Hematopoietic multipotent progenitor cell treated with erythropoietin and hydrocortisone succinate and interleukin-3 and kit ligand, for 15 days (in vitro differentiated cells): ENCODE data around the gene WDR20.
"Not testable (repeated sequence)": the region's sequence is repeated elsewhere in the genome, so short reads cannot be mapped to it uniquely, and the experiment has no call there.

Experiments
- DNase-seq: peaks from one replicate; pipeline ENCODE4 v3.0.0-alpha.2; 2015; ENCODE audit warnings: low spot score

WDR20 gene

GRCh38 chr14:102171173-102172020 is 31.7 kb downstream of the WDR20 start:
- no peak for DNase-seq

- DNase-seq = not testable (repeated sequence)
Observed at GRCh38 chr14:102172021-102172272, 32.2 kb downstream of the WDR20 start.

DNA sequence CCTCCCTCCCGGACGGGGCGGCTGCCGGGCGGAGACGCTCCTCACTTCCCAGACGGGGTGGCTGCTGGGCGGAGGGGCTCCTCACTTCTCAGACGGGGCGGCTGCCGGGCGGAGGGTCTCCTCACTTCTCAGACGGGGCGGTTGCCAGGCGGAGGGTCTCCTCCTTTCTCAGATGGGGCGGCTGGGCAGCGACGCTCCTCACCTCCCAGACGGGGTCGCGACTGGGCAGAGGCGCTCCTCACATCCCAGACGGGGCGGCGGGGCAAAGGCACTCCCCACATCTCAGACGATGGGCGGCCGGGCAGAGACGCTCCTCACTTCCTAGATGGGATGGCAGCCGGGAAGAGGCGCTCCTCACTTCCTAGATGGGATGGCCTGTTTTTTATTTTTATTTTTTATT is 33.0 kb downstream of the WDR20 start:
- DNase-seq = not testable (repeated sequence)

DNA sequence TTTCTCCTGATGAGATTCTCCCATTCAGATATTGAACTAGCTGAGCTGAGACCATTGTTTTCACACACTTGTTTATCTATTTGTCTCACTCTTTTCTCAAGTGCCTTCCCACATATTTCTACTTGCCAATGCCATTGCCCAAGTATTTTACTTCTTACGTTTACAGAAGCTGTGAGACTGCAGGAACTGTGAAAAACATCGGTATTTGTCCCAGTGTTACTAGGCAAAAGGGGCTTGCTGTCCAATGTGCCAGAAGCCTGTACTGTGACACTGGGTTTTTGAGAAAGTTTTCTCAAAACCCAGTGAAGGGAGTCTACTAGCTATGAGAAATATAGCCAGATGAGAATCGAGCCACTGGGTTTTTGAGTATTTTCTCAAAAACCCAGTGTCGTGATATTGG is 37.5 kb downstream of the WDR20 start:
- no peak for DNase-seq

DNA sequence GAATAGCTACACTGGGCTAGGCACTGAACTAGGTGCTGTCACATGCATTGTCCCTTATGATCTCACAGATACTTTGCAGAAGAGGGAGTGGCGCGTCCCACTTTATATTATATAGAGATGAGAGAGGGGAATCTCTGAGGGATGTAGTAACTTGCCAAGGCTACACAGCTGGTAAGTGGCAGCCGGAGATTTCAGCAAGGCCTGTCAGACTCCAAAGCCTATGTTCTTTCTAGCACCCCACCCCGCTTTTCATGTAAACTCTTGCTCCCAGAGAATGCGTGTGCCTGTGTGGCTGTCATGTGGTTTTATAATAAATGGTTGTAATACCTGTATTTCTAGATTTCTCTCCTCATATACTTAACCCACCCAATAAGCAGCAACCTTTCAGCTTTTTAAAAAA is 39.1 kb downstream of the WDR20 start:
- no peak for DNase-seq

- DNase-seq = no peak
Observed at GRCh38 chr14:102180248-102180998, 40.7 kb downstream of the WDR20 start.

DNA sequence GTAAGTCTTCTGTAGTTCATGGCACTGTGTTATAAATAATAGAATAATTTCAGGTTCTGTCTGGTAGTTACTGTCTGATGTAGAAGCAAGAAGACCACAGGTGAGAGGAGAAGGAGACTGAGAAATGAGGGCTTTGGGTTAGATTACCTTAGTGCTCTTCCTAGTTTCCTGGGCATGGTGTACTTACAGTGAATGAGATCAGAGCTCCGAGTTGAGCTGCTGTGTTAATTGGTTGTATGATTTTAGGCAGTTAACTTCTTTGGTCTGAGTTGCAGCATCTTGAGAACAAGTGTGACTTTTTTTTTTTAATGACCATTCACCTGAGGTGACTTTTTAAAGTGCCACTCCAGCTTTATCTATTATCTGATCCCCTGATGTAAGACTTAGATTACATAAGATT is 41.5 kb downstream of the WDR20 start:
- DNase-seq = no peak

GRCh38 chr14:102182190-102182589 is 42.5 kb downstream of the WDR20 start:
- no peak for DNase-seq

DNA sequence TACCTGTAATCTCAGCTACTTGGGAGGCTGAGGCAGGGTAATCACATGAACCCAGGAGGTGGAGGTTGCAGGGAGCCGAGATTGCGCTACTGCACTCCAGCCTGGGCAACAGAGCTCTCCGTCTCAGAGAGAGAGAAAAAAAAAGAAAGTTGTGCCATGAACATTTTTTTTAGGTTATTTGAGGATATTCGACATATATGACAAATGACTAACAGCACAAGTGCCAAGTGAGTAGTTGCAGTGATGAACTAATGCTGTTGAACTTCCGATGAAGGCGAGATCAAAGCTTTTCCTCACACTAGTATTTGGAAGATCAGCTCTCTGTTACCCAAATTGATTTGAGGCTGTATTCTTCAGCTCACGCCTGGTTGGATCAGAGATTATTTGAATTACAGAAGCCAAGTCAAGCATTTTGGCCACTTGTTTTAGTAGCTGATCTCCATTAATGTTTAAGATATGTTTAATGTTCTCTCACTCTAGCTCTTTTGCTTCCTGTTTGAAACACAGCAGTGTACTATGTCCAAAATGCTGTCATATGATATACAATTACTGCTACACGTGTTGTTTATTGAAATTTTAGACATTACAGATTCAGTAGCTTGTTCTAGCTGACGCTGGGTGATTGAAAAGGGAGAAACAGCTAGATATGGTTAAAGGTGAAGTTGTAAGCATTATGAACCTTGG is 43.4 kb downstream of the WDR20 start:
- no peak for DNase-seq

GRCh38 chr14:102183886-102184285 is 44.2 kb downstream of the WDR20 start:
- DNase-seq = no peak

GRCh38 chr14:102184316-102185035 is 44.8 kb downstream of the WDR20 start:
- no peak for DNase-seq

DNA sequence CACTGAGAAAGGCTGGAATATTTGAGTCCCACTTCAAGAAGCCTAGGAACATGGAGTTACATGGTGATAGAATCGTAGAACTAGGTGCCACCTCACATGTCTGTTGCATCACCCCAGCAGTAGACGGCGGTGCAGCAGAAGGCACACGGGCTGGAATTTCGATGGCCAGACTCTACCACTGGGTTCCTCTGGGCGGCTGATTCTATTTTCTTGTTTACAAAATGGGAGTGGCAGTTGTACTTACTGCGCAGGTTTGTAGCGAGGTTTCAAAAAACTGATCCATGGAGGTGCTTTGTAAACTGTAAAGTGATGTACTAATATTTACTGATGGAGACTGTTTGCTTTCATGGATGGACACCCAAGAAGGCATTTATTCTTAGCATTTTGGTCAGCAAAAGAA is 45.7 kb downstream of the WDR20 start:
- no peak for DNase-seq

- no peak for DNase-seq
Observed at GRCh38 chr14:102187044-102187443, 47.3 kb downstream of the WDR20 start.

GRCh38 chr14:102187568-102188001 is 47.9 kb downstream of the WDR20 start:
- no peak for DNase-seq

DNA sequence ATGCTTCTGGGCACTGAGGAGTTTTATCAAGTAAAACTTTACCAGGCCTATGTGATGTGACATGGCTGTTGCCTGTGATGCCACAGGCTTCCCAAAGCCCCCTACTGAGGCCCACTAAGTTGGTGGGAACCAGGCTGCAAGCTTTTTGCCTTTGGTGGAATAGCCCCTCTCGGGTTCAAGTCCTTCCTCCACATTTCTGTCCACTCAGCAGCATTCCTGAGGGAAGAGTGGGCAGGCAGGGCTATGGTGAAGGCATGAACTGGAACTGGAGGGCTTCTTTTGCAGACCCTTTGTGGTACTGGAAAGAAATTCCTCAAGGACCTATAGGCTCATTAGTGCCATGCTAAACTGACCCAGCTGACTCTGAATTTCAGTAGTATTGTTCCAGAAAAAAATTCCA is 48.5 kb downstream of the WDR20 start:
- no peak for DNase-seq

DNA sequence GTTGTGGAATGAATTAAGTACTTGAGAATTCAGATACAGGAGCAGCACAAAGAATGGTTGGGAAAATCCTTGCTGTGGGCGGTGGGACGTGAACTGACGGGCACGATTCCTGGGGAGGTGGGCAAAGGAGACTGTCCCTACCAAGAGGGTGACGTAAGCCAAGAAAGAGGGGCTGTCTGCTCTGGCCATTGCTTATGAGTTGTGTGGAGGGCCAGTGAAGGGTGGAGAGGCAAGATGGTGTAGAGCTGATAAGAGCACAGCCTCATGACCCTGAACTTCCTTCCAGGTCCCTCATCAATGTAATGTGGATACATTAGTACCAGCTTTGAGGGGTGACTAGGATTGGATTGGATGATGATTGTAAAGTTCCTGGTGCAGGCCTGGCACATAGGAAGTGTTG is 50.2 kb downstream of the WDR20 start:
- peak; percentile 19 for DNase-seq

GRCh38 chr14:102192840-102193502 is 53.3 kb downstream of the WDR20 start:
- DNase-seq = no peak

DNA sequence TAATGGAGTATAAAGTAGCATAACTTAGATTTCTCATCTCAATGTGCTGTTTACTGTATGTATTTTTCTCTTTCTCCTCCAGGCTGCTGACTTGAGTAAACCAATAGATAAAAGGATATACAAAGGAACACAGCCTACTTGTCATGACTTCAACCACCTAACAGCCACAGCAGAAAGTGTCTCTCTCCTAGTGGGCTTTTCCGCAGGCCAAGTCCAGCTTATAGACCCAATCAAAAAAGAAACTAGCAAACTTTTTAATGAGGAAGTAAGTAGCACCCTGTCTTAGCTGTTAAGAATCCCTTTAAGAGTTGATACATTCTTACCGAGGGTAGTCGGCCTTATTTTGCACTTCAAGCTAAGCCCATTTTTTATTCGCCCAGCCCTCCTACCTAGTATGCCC is 55.2 kb downstream of the WDR20 start:
- DNase-seq = no peak

GRCh38 chr14:102195446-102195845 is 55.7 kb downstream of the WDR20 start:
- no peak for DNase-seq

DNA sequence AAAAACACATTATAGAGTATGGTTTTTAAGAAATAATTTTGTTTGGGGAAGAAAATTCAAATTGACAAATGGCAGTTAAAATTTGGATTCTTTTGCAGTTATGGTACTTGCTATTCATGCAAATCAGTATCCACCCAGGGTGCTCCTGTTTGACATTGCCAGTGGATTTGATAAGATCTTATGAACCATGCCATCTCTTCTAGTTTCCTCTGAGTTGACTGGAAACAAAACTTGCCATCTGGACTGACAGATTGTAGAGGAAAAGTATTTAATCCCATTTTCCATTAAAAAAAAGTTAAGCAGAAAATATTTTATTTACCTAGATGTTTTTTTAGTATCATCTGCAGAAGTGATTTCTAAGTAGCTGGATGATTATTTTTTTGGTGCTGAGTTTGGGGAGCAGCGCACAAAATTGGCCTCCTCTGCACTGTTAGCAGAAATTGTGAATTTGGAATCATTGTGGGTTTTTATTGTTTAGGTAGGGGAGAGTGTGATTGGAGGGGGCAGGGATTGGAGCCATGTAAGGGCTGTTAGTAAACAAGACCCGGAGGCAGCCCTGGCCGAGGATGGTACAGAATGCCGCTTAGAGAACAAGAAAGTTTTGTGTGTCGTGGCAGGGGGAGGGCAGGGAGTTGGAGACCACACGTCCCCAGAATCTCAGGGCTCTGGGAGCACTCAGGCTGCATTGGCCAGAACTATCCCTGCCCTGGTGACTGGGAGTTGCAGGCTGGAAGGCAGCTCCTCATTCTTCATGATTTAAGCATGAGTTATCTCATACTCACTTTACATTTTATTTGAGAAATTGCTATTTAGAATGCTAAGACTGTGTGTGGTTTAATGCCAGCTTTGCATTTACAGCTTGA is 56.6 kb downstream of the WDR20 start:
- no peak for DNase-seq

DNA sequence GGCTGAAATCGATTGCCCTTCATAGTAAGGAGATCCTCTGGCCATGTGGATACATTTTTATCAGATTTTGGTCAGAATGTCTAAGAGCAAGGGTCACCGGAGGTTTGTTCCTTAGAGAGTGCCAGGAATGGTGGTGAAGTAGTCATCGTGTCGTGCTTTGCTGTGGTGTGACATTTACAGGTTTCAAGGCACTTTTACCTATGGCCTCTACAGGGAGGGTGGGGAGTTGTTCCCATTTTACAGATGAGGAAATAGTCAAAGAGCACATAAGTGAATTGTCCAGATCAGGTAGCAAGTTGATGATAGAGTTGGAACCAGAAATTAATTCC is 57.2 kb downstream of the WDR20 start:
- DNase-seq = no peak
